Measurements from ENCODE around the gene MEGF6.

Gene MEGF6

GRCh38 chr1:3642919-3643675, 31.8 kb upstream of the MEGF6 start:
- DNase-seq = no peak

- no peak for DNase-seq
Observed at GRCh38 chr1:3641816-3642215, 30.5 kb upstream of the MEGF6 start.

GRCh38 chr1:3641046-3641760, 29.9 kb upstream of the MEGF6 start:
- DNase-seq = no peak

GRCh38 chr1:3640121-3640837, 29.0 kb upstream of the MEGF6 start:
- no peak for DNase-seq

- DNase-seq = no peak
Observed at GRCh38 chr1:3639397-3639911, 28.1 kb upstream of the MEGF6 start.

GRCh38 chr1:3638676-3639075, 27.4 kb upstream of the MEGF6 start:
- no peak for DNase-seq

- no peak for DNase-seq
Observed at GRCh38 chr1:3638027-3638426, 26.7 kb upstream of the MEGF6 start.

- no peak for DNase-seq
Observed at GRCh38 chr1:3636531-3636930, 25.2 kb upstream of the MEGF6 start.

GRCh38 chr1:3636080-3636479, 24.8 kb upstream of the MEGF6 start:
- DNase-seq = no peak

- DNase-seq = no peak
Observed at GRCh38 chr1:3634059-3634800, 22.9 kb upstream of the MEGF6 start.

GRCh38 chr1:3633344-3634058, 22.2 kb upstream of the MEGF6 start:
- DNase-seq = no peak

GRCh38 chr1:3632716-3633343, 21.5 kb upstream of the MEGF6 start:
- no peak for DNase-seq

GRCh38 chr1:3632298-3632697, 21.0 kb upstream of the MEGF6 start:
- DNase-seq = no peak

GRCh38 chr1:3631320-3632260, 20.3 kb upstream of the MEGF6 start:
- no peak for DNase-seq

- DNase-seq = no peak
Observed at GRCh38 chr1:3630914-3631313, 19.6 kb upstream of the MEGF6 start.

- DNase-seq = no peak
Observed at GRCh38 chr1:3630161-3630611, 18.9 kb upstream of the MEGF6 start.

- no peak for DNase-seq
Observed at GRCh38 chr1:3629561-3630160, 18.4 kb upstream of the MEGF6 start.

- no peak for DNase-seq
Observed at GRCh38 chr1:3628445-3628844, 17.1 kb upstream of the MEGF6 start.

GRCh38 chr1:3627515-3628253, 16.4 kb upstream of the MEGF6 start:
- no peak for DNase-seq
